Suprapubic skin (tissue), 3 donors: ENCODE measurements around the gene AFF2.

Source experiments
- CTCF ChIP-seq, 2 donors: fragments of 200-600 bp in 1 of 2; fragments of 450-650 bp in 1 of 2; sonication (generic) in 1 of 2; IDR thresholded peaks; one replicate each; pipeline ENCODE4 v1.5.1; 2016 to 2019; ENCODE audit warnings: antibody characterized with exemption in 2 of 2, mild to moderate bottlenecking in 1 of 2, moderate library complexity in 1 of 2
- EP300 ChIP-seq: sonication (generic); formaldehyde crosslinking; IDR thresholded peaks from one replicate; pipeline ENCODE4 v1.6.1; 2017; ENCODE audit warnings: antibody characterized with exemption
- POLR2A ChIP-seq, 2 donors: fragments of 450-650 bp; IDR thresholded peaks; one replicate each; pipeline ENCODE4 v1.6.1; 2017; ENCODE audit warnings: antibody characterized with exemption in 2 of 2, mild to moderate bottlenecking in 2 of 2, moderate library complexity in 2 of 2

- TF ChIP-seq POLR2A (IDR thresholded peaks at IDR 0.05) (no peak), CTCF (IDR thresholded peaks at IDR 0.05) (no peak), EP300 (no peak)
Measured at GRCh38 chrX:148661035-148661434, 160.6 kb downstream of the AFF2 start.
